Peyer's patch (tissue), 4 donors: ENCODE results near the gene MOK. TPM values are rescaled to one million over a fixed set of nuclear protein-coding genes. Genes with fewer than 3 reads are reported as not detected.

Experiments used
- DNase-seq, 3 donors: peaks; one replicate each; pipeline ENCODE4 v3.0.0-alpha.2; 2017 to 2019
- H3K27ac ChIP-seq, 4 donors: fragments of 200-600 bp; sonication (generic); one replicate each; pipeline ENCODE4 v1.5.1; 2016 to 2019
- H3K27me3 ChIP-seq, 2 donors: fragments of 200-600 bp; sonication (generic); one replicate each; pipeline ENCODE4 v1.5.1; 2019
- H3K36me3 ChIP-seq, 3 donors: fragments of 200-600 bp; sonication (generic); one replicate each; pipeline ENCODE4 v1.5.1; 2016 to 2019
- H3K4me1 ChIP-seq, 4 donors: fragments of 200-600 bp; sonication (generic); one replicate each; pipeline ENCODE4 v1.5.1; 2016 to 2019
- H3K4me3 ChIP-seq, 4 donors: fragments of 200-600 bp; sonication (generic); 1 replicate in 3 of 4; 2 replicates in 1 of 4; pipeline ENCODE4 v1.5.1; 2016 to 2019; ENCODE audit warnings: mild to moderate bottlenecking in 1 of 4
- H3K9me3 ChIP-seq, 4 donors: fragments of 200-600 bp; sonication (generic); one replicate each; pipeline ENCODE4 v1.5.1; 2016 to 2019; ENCODE audit warnings: mild to moderate bottlenecking in 1 of 4
- POLR2A ChIP-seq, 2 donors: fragments of 450-650 bp; IDR thresholded peaks; one replicate each; pipeline ENCODE4 v1.5.1; 2017; ENCODE audit warnings: antibody characterized with exemption in 2 of 2, mild to moderate bottlenecking in 2 of 2, moderate library complexity in 2 of 2
- total RNA-seq, 4 donors: library from RNA; depleted of rRNA; stranded (reverse); fragments of >200 nt; gene quantifications; one replicate each; pipeline ENCODE4 v1.1.0, GENCODE V29; 2016
- TF ChIP-seq, protein P1 (sequence below), 6 experiments: fragments of 450-650 bp in 4 of 6; fragments of 200-600 bp in 2 of 6; sonication (generic) in 1 of 6; IDR thresholded peaks; one replicate each; pipeline ENCODE4 v1.5.1; 2017 to 2019; ENCODE audit warnings: antibody characterized with exemption in 6 of 6, mild to moderate bottlenecking in 3 of 6, moderate library complexity in 1 of 6

The MOK gene
- total RNA-seq, 4 donors from 2014 or later: 4.6 to 30.5 (median 14.6) TPM

DNA sequence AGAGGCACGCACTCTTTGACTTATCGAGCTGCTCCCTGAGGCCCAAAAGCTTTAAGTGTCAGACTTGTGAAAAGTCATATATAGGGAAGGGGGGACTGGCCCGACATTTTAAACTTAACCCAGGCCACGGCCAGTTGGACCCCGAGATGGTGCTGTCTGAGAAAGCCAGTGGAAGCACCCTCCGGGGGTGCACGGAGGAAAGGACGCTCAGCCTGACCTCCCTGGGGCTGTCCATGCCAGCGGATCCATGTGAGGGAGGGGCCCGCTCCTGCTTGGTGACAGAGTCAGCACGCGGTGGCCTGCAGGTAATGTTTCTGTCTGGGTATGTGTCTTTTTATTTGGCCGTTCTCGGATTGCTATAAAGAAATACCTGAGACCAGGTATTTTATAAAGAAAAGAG lies 21.6 kb upstream of the MOK start:
- no peak for TF ChIP-seq POLR2A (IDR thresholded peaks at IDR 0.05)
- TF ChIP-seq, protein P1, sequence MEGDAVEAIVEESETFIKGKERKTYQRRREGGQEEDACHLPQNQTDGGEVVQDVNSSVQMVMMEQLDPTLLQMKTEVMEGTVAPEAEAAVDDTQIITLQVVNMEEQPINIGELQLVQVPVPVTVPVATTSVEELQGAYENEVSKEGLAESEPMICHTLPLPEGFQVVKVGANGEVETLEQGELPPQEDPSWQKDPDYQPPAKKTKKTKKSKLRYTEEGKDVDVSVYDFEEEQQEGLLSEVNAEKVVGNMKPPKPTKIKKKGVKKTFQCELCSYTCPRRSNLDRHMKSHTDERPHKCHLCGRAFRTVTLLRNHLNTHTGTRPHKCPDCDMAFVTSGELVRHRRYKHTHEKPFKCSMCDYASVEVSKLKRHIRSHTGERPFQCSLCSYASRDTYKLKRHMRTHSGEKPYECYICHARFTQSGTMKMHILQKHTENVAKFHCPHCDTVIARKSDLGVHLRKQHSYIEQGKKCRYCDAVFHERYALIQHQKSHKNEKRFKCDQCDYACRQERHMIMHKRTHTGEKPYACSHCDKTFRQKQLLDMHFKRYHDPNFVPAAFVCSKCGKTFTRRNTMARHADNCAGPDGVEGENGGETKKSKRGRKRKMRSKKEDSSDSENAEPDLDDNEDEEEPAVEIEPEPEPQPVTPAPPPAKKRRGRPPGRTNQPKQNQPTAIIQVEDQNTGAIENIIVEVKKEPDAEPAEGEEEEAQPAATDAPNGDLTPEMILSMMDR (IDR thresholded peaks at IDR 0.05): no peak
- Histone ChIP-seq H3K9me3 (no peaks in the 10 kb centered on the region), H3K4me3 (no peak overlapping the region), H3K36me3 (peaks cover 0 to 8% (median 0%) of the 10 kb centered on the region in 3 donors), H3K27ac (no peak overlapping the region), H3K4me1 (peaks cover 0 to 19% (median 0%) of the 10 kb centered on the region in 4 donors), H3K27me3 (no peaks in the 10 kb centered on the region)
- no peak for DNase-seq

DNA sequence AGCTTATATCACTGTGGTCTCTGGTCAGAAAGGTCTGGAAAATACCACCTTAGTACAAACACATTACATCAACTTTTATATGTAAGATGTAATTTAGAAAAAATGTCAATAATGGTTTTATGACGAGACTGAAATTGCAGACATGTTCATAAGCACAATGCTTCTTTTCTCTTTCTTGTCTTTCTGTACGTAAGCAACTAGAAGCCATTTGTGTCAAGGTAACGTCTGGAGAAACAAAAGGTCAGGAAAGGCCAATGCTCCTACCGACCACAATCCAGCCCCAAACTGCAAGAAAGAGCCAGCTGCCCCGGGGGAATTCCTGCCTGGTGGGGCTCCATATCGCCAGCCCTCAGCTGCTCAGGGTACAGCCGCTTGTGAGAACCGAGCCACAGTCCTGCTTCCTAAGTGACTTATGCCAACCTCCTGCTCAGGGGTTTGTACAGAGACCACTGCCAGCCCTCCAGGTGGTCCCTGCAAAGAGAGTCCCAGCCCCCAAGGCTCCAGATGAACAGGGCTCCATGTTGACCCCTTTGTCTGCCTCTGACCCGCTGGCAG lies 20.9 kb upstream of the MOK start:
- no peak for TF ChIP-seq POLR2A (IDR thresholded peaks at IDR 0.05)
- TF ChIP-seq, protein P1 (IDR thresholded peaks at IDR 0.05): no peak
- Histone ChIP-seq H3K4me3 (no peak overlapping the region), H3K27me3 (no peaks in the 10 kb centered on the region), H3K27ac (no peak overlapping the region), H3K36me3 (peaks cover 0 to 8% (median 0%) of the 10 kb centered on the region in 3 donors), H3K9me3 (no peaks in the 10 kb centered on the region), H3K4me1 (peaks cover 0 to 24% (median under 1%) of the 10 kb centered on the region in 4 donors)
- no peak for DNase-seq

DNA sequence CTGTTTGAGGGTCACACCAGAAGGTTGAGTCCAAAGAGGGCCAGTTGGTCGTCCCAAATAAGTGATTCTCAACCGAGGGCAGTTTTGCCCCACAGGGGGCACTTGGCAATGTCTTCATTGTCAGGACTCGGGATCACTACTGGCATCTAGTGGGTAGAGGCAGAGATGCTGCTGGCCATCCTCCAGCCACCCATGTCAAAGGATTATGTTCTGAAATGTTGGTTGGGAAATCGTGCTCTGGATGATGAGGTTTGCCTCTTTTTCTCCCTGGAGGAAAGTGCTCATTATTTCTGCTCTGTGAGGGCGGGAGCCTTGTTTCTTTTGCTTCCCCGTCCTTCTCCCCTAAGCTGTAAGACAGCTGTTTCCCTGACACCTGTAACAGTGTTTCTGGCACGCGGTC lies 18.1 kb upstream of the MOK start:
- Histone ChIP-seq H3K27me3 (no peaks in the 10 kb centered on the region), H3K4me3 (no peak overlapping the region), H3K9me3 (no peaks in the 10 kb centered on the region), H3K27ac (peak overlapping the region in 1 of 4 donors; percentile 82), H3K4me1 (peaks cover 0 to 35% (median 9%) of the 10 kb centered on the region in 4 donors), H3K36me3 (peaks cover 0 to 8% (median 0%) of the 10 kb centered on the region in 3 donors)
- TF ChIP-seq POLR2A (IDR thresholded peaks at IDR 0.05): no peak
- TF ChIP-seq, protein P1 (IDR thresholded peaks at IDR 0.05): peak in 5 of 6 experiments; percentile 21 to 56 (median 49)
- DNase-seq: peak in 2 of 3 donors; percentile 25 to 75

DNA sequence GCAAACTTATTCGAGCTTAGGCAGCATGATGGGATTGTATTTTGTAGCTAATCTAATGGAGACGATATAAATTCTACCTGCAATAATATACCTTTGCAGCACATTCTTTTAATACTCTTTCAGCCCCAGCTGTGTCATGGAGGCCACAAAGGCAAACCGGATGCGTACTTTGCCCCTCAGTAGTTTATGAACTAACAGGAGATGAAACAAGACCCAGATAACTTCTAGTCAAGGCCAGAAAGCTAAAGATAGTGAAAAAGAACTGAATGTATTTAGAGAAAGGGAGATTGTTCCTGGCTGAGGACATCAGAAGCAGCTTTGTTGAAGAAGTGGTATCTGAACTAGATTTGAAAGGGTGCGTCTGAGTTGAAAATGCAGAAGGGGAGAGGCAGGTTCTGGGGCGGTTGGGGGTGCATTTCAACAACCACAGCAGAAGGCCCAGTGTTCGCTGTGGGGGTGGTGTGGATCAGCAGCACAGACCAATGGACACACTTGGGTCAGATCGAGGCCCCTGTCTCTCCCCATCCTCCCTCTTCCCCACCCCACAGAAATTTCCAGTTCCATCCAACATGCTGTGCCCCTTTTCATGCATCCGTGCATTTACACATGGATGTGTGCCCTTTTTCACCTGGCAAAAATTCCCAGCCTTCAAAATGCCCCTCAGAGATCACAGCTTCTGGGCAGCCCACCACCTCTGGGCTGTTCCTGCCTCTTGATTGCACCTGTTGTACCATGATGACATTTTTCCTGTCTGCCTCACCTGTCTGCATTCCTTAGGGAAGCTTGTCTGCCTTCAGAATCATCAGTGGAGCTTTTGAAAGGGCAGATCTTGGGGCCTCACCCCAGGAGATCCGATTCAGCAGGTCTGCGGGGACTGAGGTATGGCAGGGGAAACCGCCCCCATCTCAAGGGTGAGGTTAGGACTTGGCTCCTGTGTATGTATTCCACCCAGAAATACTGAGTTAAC lies 16.8 kb upstream of the MOK start:
- peaks cover 0 to 8% (median 0%) of the 10 kb centered on the region in 3 donors for H3K36me3 ChIP-seq

More for the DNA sequence above, 16.8 kb upstream of the MOK start:
- no peaks in the 10 kb centered on the region for H3K9me3 ChIP-seq
- H3K27ac ChIP-seq: peak overlapping the region in 3 of 4 donors; percentile 82 to 93 (median 93)
- H3K4me3 ChIP-seq: no peak overlapping the region
- peak in 1 of 3 donors; percentile 76 for DNase-seq
- H3K4me1 ChIP-seq: peaks cover 0 to 35% (median 9%) of the 10 kb centered on the region in 4 donors
- TF ChIP-seq, protein P1 (IDR thresholded peaks at IDR 0.05): peak in 1 of 6 experiments; percentile 1
- no peak for TF ChIP-seq POLR2A (IDR thresholded peaks at IDR 0.05)
- H3K27me3 ChIP-seq: no peaks in the 10 kb centered on the region
